Fibroblast of the aortic adventitia (primary cell): ENCODE measurements around the gene TBX21. TPM values are rescaled to one million over a fixed set of nuclear protein-coding genes. Genes with fewer than 3 reads are reported as not detected.

ENCODE experiments used
- DNase-seq: peaks from one replicate; pipeline ENCODE4 v3.0.0-alpha.2; 2010; ENCODE audit warnings: low read depth
- H3K4me3 ChIP-seq: 2 replicates; pipeline ENCODE4 v1.5.1; 2011; ENCODE audit warnings: low read depth, mild to moderate bottlenecking, control low read depth, low read length, moderate library complexity
- total RNA-seq: library from RNA; depleted of rRNA; stranded (reverse); fragments of >200 nt; gene quantifications from 2 replicates; pipeline ENCODE4 v1.2.3, GENCODE V29; 2012; ENCODE audit warnings: low replicate concordance
- TF ChIP-seq, protein P1 (sequence below): IDR thresholded peaks from 2 replicates; pipeline ENCODE4 v1.5.1; 2011; ENCODE audit warnings: mild to moderate bottlenecking, low read length, control low read depth, inconsistent platforms; ENCODE audit not compliant: insufficient read depth

Gene TBX21
- total RNA-seq, 1 donor: not detected

DNA sequence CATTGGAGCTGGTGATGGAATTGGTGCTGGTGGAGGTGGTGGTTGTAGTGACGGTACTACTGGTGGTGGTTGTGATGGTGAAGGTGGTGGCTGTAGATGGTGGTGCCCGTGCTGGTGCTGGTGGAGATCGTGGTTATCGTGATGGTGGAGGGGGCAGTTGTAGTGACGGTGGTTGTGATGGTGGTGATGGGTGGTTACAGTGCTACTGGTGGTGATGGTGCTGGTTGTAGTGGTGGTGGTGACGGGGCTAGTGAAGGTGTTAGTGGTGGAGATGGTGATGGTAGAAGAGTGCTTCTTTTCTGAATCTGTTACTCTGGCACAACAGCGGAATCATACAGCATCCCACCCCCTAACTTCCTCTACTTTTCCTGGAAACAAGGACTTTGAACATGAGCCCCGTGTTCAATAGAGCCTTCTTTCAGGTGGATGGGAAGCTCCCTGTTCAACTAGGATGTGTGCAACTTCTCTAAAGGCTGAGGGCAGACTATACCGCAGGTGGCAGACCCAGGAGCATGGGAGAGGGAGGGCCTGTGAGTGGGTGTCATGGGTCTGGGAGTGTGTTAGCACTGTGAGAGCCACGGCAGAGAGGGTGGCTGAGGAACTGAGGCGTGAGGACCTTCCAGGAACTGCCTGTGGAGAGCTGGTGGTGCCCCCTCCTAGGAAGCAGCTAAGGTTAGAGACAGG lies 8.2 kb downstream of the TBX21 start:
- no peak overlapping the region for H3K4me3 ChIP-seq
- no peak for DNase-seq
- TF ChIP-seq, protein P1, sequence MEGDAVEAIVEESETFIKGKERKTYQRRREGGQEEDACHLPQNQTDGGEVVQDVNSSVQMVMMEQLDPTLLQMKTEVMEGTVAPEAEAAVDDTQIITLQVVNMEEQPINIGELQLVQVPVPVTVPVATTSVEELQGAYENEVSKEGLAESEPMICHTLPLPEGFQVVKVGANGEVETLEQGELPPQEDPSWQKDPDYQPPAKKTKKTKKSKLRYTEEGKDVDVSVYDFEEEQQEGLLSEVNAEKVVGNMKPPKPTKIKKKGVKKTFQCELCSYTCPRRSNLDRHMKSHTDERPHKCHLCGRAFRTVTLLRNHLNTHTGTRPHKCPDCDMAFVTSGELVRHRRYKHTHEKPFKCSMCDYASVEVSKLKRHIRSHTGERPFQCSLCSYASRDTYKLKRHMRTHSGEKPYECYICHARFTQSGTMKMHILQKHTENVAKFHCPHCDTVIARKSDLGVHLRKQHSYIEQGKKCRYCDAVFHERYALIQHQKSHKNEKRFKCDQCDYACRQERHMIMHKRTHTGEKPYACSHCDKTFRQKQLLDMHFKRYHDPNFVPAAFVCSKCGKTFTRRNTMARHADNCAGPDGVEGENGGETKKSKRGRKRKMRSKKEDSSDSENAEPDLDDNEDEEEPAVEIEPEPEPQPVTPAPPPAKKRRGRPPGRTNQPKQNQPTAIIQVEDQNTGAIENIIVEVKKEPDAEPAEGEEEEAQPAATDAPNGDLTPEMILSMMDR: no peak

DNA sequence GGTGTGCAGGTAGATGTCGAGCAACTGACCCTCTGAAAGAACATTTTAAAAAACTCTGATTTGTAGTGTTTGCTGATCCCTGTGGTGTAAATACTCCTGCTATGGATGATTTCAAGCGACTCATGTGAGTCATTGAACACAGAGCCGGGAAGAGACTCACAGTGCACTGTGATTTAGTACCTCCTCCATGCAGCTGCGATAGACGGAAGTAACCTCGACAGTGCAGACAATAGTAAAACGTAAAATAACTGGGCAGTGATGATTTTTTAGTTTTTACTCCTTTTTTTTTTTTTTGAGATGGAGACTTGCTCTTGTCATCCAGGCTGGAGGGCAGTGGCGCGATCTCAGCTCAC lies 8.7 kb downstream of the TBX21 start:
- H3K4me3 ChIP-seq: no peak overlapping the region
- DNase-seq: no peak
- TF ChIP-seq, protein P1: no peak

DNA sequence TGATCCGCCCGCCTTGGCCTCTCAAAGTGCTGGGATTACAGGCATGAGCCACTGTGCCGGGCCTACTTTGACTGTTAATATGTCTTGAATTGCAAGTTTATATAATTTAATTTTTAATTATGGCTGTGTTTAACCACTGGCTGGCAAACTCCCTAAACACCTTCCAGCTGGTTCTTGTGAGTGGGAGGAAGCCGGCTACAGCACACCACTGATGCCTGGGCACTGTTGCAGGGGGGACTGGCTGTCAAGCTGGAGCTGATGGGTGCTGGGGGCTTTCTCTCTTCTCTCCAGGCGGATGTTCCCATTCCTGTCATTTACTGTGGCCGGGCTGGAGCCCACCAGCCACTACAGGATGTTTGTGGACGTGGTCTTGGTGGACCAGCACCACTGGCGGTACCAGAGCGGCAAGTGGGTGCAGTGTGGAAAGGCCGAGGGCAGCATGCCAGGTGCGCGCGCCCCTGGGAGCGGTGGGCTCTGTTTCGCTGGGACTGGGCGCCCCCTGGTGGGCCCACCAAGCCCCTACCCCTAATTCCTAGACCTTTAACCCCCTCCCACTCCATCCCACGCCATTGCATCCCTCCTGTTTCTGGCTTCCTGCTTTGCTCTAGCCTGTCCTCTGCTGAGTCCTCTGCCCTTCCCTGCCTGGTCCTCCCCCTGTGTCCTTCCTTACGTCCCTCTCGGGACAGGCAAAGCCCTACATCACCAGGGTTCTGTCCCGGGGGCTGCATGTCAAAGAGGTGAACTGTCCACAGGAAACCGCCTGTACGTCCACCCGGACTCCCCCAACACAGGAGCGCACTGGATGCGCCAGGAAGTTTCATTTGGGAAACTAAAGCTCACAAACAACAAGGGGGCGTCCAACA lies 9.5 kb downstream of the TBX21 start:
- H3K4me3 ChIP-seq: no peak overlapping the region
- no peak for DNase-seq
- TF ChIP-seq, protein P1: peak; percentile 24

DNA sequence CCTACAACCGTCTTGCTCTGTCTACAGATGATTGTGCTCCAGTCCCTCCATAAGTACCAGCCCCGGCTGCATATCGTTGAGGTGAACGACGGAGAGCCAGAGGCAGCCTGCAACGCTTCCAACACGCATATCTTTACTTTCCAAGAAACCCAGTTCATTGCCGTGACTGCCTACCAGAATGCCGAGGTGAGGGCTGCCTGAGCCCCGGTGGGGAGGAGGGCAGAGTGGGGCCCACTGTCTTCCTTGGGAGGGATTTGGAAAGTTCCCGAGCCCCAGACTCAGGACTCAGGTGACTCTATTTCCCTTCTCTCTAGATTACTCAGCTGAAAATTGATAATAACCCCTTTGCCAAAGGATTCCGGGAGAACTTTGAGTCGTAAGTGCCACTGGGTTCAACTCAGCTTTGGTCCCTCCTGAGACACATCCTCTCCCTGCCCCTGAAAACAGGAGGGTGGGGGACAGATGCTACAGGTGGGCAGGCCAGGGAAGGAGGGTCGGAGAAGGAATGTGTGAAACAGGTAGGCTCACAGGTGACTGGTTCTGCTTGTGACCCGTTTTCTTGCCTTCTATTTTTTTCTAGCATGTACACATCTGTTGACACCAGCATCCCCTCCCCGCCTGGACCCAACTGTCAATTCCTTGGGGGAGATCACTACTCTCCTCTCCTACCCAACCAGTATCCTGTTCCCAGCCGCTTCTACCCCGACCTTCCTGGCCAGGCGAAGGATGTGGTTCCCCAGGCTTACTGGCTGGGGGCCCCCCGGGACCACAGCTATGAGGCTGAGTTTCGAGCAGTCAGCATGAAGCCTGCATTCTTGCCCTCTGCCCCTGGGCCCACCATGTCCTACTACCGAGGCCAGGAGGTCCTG lies 11.4 kb downstream of the TBX21 start:
- TF ChIP-seq, protein P1: no peak
- H3K4me3 ChIP-seq: no peak overlapping the region
- DNase-seq: no peak

DNA sequence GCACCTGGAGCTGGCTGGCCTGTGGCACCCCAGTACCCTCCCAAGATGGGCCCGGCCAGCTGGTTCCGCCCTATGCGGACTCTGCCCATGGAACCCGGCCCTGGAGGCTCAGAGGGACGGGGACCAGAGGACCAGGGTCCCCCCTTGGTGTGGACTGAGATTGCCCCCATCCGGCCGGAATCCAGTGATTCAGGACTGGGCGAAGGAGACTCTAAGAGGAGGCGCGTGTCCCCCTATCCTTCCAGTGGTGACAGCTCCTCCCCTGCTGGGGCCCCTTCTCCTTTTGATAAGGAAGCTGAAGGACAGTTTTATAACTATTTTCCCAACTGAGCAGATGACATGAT lies 12.0 kb downstream of the TBX21 start:
- TF ChIP-seq, protein P1: no peak
- no peak for DNase-seq
- no peak overlapping the region for H3K4me3 ChIP-seq

DNA sequence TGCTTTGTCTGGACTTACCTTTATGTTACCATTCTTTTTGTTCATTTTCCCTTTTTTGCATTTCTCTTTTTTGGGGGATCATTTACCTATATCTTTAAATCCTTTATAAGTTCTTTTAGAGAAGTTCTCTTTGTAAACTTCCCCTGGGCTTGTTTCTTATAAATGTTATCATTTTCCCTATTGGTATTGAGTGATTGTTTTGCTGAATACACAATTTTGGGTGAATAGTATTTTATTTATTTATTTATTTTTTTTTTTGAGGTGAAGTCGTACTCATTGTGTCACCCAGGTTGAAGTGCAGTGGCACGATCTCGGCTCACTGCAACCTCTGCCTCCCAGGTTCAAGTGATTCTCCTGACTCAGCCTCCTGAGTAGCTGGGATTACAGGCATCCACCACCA lies 18.4 kb downstream of the TBX21 start:
- DNase-seq: no peak
- TF ChIP-seq, protein P1: no peak
- H3K4me3 ChIP-seq: no peak overlapping the region
